ENCODE data around the gene HOXC5.

DNA sequence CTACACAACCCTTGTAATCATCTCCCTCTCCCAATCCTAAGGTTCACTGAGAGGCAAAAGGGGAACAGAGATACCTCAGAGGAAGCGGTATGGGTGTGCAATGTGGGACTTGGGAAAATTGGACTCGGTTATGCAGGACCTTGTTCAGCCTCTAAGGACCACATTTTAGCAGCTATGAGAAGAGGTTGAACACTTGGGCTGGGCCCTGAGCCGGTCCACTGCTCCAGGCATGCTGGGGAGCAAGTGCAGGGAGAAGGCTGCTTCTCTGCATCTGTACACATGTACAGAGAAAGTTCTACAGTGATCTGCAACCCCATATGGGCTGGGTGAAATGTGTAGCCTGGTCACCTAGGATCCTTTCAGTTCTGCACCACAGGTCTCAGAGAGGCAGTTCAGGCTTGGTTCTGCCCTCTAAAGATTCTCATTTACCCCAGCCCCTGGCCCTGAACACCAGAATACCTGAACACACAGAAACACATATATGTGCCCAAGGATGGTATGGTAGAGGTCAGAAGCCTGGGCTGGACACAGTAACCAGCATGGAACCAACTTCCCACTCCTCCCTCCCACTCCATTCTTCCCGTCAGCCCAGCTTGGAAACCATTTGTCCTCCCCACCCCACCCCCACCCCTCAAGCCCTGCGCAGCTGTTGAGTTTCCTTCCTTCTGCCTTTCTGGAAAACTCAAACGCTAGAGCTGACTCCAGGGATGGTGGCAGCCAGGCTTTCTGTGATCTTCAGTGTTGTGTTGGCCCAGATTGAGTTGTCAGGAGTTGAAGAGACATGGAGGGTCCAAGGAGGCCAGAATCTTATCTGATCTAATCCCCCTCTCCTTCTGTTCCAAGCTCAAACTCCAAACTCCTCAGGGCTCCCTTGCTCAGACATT lies 10.4 kb downstream of the HOXC5 start:
- TF ChIP-seq, protein P1, sequence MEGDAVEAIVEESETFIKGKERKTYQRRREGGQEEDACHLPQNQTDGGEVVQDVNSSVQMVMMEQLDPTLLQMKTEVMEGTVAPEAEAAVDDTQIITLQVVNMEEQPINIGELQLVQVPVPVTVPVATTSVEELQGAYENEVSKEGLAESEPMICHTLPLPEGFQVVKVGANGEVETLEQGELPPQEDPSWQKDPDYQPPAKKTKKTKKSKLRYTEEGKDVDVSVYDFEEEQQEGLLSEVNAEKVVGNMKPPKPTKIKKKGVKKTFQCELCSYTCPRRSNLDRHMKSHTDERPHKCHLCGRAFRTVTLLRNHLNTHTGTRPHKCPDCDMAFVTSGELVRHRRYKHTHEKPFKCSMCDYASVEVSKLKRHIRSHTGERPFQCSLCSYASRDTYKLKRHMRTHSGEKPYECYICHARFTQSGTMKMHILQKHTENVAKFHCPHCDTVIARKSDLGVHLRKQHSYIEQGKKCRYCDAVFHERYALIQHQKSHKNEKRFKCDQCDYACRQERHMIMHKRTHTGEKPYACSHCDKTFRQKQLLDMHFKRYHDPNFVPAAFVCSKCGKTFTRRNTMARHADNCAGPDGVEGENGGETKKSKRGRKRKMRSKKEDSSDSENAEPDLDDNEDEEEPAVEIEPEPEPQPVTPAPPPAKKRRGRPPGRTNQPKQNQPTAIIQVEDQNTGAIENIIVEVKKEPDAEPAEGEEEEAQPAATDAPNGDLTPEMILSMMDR (IDR thresholded peaks at IDR 0.05), result no peak
- no peak for TF ChIP-seq POLR2A (IDR thresholded peaks at IDR 0.05)
